ENCODE data around the gene ARL11. TPM values are rescaled to one million over a fixed set of nuclear protein-coding genes. Genes with fewer than 3 reads are reported as not detected.

The ARL11 gene
- total and polyA plus RNA-seq, 12 donors, result 0.09 to 1.1 (median 0.23) TPM

DNA sequence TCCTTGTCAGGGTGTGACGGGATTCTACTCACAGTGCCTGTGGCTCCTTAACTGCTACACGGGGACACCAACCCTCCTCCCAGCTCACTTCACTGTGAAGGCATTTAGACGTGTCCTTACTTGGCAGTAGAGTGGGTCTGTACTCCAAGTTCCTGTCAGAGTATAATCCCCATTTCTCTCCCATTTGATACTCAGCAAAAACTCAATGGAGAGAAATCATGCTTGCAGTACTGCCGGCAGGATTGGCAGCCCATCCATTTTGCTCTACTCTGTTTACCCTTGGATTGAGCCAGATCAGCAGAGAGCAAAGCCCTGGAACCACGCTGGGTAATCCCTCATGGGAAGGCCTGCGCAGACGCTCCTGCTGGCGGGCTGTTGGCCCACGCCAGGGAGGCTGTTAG lies 28.9 kb downstream of the ARL11 start:
- intact Hi-C loops (cut with DNase I), result no loop called here
- Histone ChIP-seq H3K27me3 (no peaks in the 10 kb centered on the region), H3K36me3 (peaks cover 0 to 18% (median 0%) of the 10 kb centered on the region in 9 donors), H3K4me3 (no peak overlapping the region), H3K27ac (no peak overlapping the region), H3K9me3 (no peaks in the 10 kb centered on the region), H3K4me1 (peaks cover 0 to 12% (median 0%) of the 10 kb centered on the region in 9 donors)
- no peak for DNase-seq
- WGBS, 2 donors, result 82 to 85% methylated on average over 9 of the region's 9 CpGs
- no peak for ATAC-seq
- TF ChIP-seq, protein P1, sequence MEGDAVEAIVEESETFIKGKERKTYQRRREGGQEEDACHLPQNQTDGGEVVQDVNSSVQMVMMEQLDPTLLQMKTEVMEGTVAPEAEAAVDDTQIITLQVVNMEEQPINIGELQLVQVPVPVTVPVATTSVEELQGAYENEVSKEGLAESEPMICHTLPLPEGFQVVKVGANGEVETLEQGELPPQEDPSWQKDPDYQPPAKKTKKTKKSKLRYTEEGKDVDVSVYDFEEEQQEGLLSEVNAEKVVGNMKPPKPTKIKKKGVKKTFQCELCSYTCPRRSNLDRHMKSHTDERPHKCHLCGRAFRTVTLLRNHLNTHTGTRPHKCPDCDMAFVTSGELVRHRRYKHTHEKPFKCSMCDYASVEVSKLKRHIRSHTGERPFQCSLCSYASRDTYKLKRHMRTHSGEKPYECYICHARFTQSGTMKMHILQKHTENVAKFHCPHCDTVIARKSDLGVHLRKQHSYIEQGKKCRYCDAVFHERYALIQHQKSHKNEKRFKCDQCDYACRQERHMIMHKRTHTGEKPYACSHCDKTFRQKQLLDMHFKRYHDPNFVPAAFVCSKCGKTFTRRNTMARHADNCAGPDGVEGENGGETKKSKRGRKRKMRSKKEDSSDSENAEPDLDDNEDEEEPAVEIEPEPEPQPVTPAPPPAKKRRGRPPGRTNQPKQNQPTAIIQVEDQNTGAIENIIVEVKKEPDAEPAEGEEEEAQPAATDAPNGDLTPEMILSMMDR (IDR thresholded peaks at IDR 0.05), result no peak

GRCh38 chr13:49664606-49665005 lies 36.3 kb downstream of the ARL11 start:
- TF ChIP-seq, protein P1 (IDR thresholded peaks at IDR 0.05), result no peak
- 91 to 92% methylated on average over 4 of the region's 4 CpGs for WGBS, 2 donors
- ATAC-seq (no peak), DNase-seq (no peak)
- no peak overlapping the region for H3K4me3 ChIP-seq
- no peaks in the 10 kb centered on the region for H3K9me3 ChIP-seq
- intact Hi-C loops (cut with DNase I), result loop anchor here in 5 of 10 donors (5.0 kb wide), 2 partner anchors 183 to 378 kb away; no protein-coding TSS in a partner anchor
- H3K36me3 ChIP-seq, result peaks cover 0 to 40% (median 5%) of the 10 kb centered on the region in 9 donors
- no peaks in the 10 kb centered on the region for H3K4me1 ChIP-seq
- no peak overlapping the region for H3K27ac ChIP-seq
- H3K27me3 ChIP-seq, result no peaks in the 10 kb centered on the region

GRCh38 chr13:49667773-49668172 lies 39.5 kb downstream of the ARL11 start:
- peaks cover 0 to 17% (median 5%) of the 10 kb centered on the region in 9 donors for H3K36me3 ChIP-seq
- peak in 1 of 8 donors; percentile 44 for ATAC-seq
- TF ChIP-seq, protein P1 (IDR thresholded peaks at IDR 0.05), result no peak
- no peak overlapping the region for H3K27ac ChIP-seq
- no peaks in the 10 kb centered on the region for H3K27me3 ChIP-seq
- no peak overlapping the region for H3K4me3 ChIP-seq
- DNase-seq, result no peak
- intact Hi-C loops (cut with DNase I), result loop anchor here in 5 of 10 donors (2.0 to 5.0 kb wide), 2 partner anchors 180 to 181 kb away; no protein-coding TSS in a partner anchor
- no peaks in the 10 kb centered on the region for H3K9me3 ChIP-seq
- WGBS, 2 donors, result 62 to 66% methylated on average over 2 of the region's 2 CpGs
- peaks cover 0 to 14% (median 0%) of the 10 kb centered on the region in 9 donors for H3K4me1 ChIP-seq

DNA sequence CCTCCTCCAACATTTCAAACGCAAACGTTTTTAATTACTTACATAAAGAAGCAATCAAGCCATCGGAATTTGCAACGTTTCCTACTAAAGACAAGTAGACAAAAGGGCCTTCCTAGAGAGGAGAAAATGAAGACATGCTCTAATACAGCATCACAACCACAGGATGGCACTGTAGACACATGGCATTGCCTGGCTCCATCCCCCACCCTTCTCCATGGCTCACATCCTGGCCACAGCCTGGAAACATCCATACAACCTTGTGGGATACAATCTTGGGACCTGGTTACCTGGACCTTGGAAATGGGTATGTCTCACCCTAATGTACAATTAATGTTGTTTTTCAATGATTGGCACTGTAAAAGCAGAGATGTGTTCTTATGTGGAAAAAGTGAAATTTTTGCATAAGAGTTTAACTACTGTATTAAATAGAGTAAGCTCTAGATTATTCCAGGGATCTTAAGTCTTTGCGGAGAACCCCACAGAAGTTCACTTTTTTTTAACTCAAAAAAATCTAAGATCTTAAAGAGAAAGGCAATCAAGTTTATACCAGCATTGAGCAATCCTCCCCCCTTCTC lies 41.5 kb downstream of the ARL11 start:
- ATAC-seq, result peak; percentile 88 to 97 (median 92)
- Histone ChIP-seq H3K4me3 (no peak overlapping the region), H3K27ac (no peak overlapping the region), H3K4me1 (peaks cover 0 to 14% (median 0%) of the 10 kb centered on the region in 9 donors), H3K27me3 (no peaks in the 10 kb centered on the region), H3K36me3 (peaks cover 0 to 14% (median 5%) of the 10 kb centered on the region in 9 donors), H3K9me3 (no peaks in the 10 kb centered on the region)
- TF ChIP-seq, protein P1 (IDR thresholded peaks at IDR 0.05), result peak; percentile 59 to 79 (median 72)
- peak; percentile 30 to 33 for DNase-seq
- 58% methylated on average over 5 of the region's 5 CpGs for WGBS, 2 donors
- intact Hi-C loops (cut with DNase I), result loop anchor here (1.0 to 10.0 kb wide), 4 partner anchors 175 to 179 kb away; no protein-coding TSS in a partner anchor
